ENCODE measurements around the gene AMBRA1.
A peak's percentile ranks its signal among the peaks of the same experiment; 100 is the strongest.

The AMBRA1 gene

GRCh38 chr11:46393759-46394158 is 200.1 kb downstream of the AMBRA1 start:
- Histone ChIP-seq H3K27me3 (ENCODE audit: low read length) (no peaks in the 10 kb centered on the region), H3K9me2 (replicated peaks; ENCODE audit: insufficient read depth, low read length) (no peaks in the 10 kb centered on the region), H3F3A (ENCODE audit: insufficient read depth) (no peaks in the 10 kb centered on the region), H3K4me3 (ENCODE audit: insufficient read depth, low read length, poor library complexity, severe bottlenecking) (no peak overlapping the region), H3K27ac (ENCODE audit: low read depth, low read length) (no peak overlapping the region), H3K9ac (ENCODE audit: low read length) (no peak overlapping the region), H3K9me3 (ENCODE audit: insufficient read depth, low read length) (no peaks in the 10 kb centered on the region), H3K4me2 (ENCODE audit: low read depth, low read length, poor library complexity, severe bottlenecking) (no peak overlapping the region), H2AFZ (ENCODE audit: low read depth, low read length, severe bottlenecking) (no peak overlapping the region), H4K20me1 (ENCODE audit: low read depth, low read length) (peaks cover 4% of the 10 kb centered on the region; the same call in 1 of the 2 replicates), H3K36me3 (ENCODE audit: low read length) (no peaks in the 10 kb centered on the region), H3K79me2 (ENCODE audit: insufficient read depth, low read length) (no peaks in the 10 kb centered on the region)
- TF ChIP-seq, protein P1, sequence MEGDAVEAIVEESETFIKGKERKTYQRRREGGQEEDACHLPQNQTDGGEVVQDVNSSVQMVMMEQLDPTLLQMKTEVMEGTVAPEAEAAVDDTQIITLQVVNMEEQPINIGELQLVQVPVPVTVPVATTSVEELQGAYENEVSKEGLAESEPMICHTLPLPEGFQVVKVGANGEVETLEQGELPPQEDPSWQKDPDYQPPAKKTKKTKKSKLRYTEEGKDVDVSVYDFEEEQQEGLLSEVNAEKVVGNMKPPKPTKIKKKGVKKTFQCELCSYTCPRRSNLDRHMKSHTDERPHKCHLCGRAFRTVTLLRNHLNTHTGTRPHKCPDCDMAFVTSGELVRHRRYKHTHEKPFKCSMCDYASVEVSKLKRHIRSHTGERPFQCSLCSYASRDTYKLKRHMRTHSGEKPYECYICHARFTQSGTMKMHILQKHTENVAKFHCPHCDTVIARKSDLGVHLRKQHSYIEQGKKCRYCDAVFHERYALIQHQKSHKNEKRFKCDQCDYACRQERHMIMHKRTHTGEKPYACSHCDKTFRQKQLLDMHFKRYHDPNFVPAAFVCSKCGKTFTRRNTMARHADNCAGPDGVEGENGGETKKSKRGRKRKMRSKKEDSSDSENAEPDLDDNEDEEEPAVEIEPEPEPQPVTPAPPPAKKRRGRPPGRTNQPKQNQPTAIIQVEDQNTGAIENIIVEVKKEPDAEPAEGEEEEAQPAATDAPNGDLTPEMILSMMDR (IDR thresholded peaks at IDR 0.05; ENCODE audit: insufficient read depth, low read length, poor library complexity, severe bottlenecking), result no peak
- TF ChIP-seq EZH2phosphoT487 (conservative IDR thresholded peaks at IDR 0.05; ENCODE audit: low read length), result no peak

DNA sequence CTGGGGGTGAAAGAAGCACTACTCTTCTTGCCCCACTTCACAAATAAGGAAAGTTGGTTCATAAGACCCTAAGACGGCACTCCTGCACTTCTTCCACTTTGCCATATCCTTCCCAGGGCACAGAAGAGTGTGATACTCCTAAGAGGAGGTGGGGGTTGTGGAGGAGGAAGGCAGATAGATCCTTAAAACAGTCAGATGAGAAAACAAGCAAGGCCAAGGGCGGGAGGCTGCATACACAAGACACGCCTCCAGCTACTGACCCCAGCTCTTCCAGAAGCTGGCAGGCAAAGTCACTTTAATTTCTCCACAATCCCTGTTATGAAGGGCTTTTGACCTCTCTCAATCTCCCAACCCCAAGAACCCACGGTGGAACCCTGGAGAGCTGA is 200.6 kb downstream of the AMBRA1 start:
- Histone ChIP-seq H2AFZ (ENCODE audit: low read depth, low read length, severe bottlenecking) (no peak overlapping the region), H3F3A (ENCODE audit: insufficient read depth) (no peaks in the 10 kb centered on the region), H3K27ac (ENCODE audit: low read depth, low read length) (no peak overlapping the region), H4K20me1 (ENCODE audit: low read depth, low read length) (peaks cover 4% of the 10 kb centered on the region; the same call in 1 of the 2 replicates), H3K36me3 (ENCODE audit: low read length) (no peaks in the 10 kb centered on the region), H3K27me3 (ENCODE audit: low read length) (no peaks in the 10 kb centered on the region), H3K4me3 (ENCODE audit: insufficient read depth, low read length, poor library complexity, severe bottlenecking) (no peak overlapping the region), H3K9me3 (ENCODE audit: insufficient read depth, low read length) (no peaks in the 10 kb centered on the region), H3K79me2 (ENCODE audit: insufficient read depth, low read length) (no peaks in the 10 kb centered on the region), H3K9ac (ENCODE audit: low read length) (no peak overlapping the region), H3K4me2 (ENCODE audit: low read depth, low read length, poor library complexity, severe bottlenecking) (peak overlapping the region; percentile 61), H3K9me2 (replicated peaks; ENCODE audit: insufficient read depth, low read length) (no peaks in the 10 kb centered on the region)
- no peak for TF ChIP-seq EZH2phosphoT487 (conservative IDR thresholded peaks at IDR 0.05; ENCODE audit: low read length)
- TF ChIP-seq, protein P1 (IDR thresholded peaks at IDR 0.05; ENCODE audit: insufficient read depth, low read length, poor library complexity, severe bottlenecking), result no peak

DNA sequence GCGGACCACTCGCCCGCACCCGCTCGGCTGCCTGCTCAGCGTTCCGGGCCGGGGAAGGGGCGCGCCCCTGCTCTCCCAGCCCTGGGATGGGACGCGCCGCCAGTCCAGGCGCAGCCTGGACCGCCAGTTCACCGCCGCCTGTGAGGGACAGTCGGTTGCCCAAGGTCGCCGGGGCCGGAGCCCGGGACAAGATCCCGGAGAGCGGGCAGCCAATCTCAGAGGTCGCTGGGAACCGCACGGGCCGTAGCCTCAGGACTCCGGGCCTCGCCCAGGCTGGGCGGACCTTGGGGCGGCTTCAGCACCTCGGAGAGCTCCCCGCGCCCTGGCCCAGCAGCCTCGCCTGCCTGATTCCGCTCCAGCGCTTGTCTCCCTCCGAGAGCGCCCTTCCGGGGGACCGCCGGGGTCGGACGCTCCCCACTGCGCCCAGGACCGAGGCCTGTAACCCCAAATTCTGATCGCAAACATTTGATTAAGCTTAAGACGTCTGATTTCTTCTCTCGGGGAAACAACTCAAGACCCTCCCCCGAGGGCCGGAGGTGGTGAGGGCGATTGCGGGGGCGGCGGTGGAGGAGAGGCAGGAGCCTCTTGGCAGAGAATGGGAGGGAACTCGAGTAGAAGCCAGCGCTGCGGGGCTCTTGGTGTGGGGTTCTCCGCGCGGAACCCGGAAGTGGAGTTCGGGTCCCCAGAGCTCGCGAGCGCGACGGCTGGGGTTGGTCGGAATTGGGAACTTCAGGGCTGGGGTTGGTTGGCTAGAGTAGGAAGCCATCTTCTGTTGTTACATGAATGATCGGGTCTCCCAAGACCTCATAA is 201.2 kb downstream of the AMBRA1 start:
- Histone ChIP-seq H2AFZ (ENCODE audit: low read depth, low read length, severe bottlenecking) (no peak overlapping the region), H3K4me2 (ENCODE audit: low read depth, low read length, poor library complexity, severe bottlenecking) (peak overlapping the region; percentile 61)

More for the DNA sequence above, 201.2 kb downstream of the AMBRA1 start:
- Histone ChIP-seq H3K79me2 (ENCODE audit: insufficient read depth, low read length) (no peaks in the 10 kb centered on the region), H3K9me3 (ENCODE audit: insufficient read depth, low read length) (no peaks in the 10 kb centered on the region), H3K9ac (ENCODE audit: low read length) (no peak overlapping the region), H3K4me3 (ENCODE audit: insufficient read depth, low read length, poor library complexity, severe bottlenecking) (peak overlapping the region; percentile 39), H3K27me3 (ENCODE audit: low read length) (no peaks in the 10 kb centered on the region), H3K27ac (ENCODE audit: low read depth, low read length) (no peak overlapping the region), H4K20me1 (ENCODE audit: low read depth, low read length) (peaks cover 4% of the 10 kb centered on the region; the same call in 1 of the 2 replicates), H3F3A (ENCODE audit: insufficient read depth) (no peaks in the 10 kb centered on the region), H3K36me3 (ENCODE audit: low read length) (no peaks in the 10 kb centered on the region), H3K9me2 (replicated peaks; ENCODE audit: insufficient read depth, low read length) (no peaks in the 10 kb centered on the region)
- no peak for TF ChIP-seq EZH2phosphoT487 (conservative IDR thresholded peaks at IDR 0.05; ENCODE audit: low read length)
- TF ChIP-seq, protein P1 (IDR thresholded peaks at IDR 0.05; ENCODE audit: insufficient read depth, low read length, poor library complexity, severe bottlenecking), result no peak
